Right lung (tissue), 10 donors: ENCODE measurements around the gene ALKBH3. TPM values are rescaled to one million over a fixed set of nuclear protein-coding genes. Genes with fewer than 3 reads are reported as not detected.

ENCODE experiments used
- DNase-seq, 2 donors: peaks; one replicate each; pipeline ENCODE4 v3.0.0-alpha.2; 2013
- long read RNA-seq, 8 donors: transcript quantifications; one replicate each; lab custom pipeline, GENCODE V29; 2026
- polyA plus RNA-seq, 5 donors: library from polyadenylated mRNA; unstranded; fragments of 120-200 nt; gene quantifications; one replicate each; pipeline versions ENCODE4 v1.2.1 to v1.2.3, GENCODE V29; 2013; ENCODE audit warnings: inconsistent platforms in 1 of 5, low replicate concordance in 1 of 5; ENCODE audit not compliant: insufficient read length in 5 of 5, insufficient read depth in 1 of 5

Gene ALKBH3
- polyA plus RNA-seq: 10 to 100 TPM; 35.2 to 46.6 (median 36.9) TPM
- long read RNA-seq, donor 1, transcript ALKBH3-201 (10 exons, 1,474 nt): major isoform, 5 of 6 reads
- long read RNA-seq, donor 1, partial matches to known transcripts: 0 of 6 reads
- long read RNA-seq, donor 1, other reads (novel, unspliced or antisense): 0 of 6 reads
- long read RNA-seq, donor 2, transcript ALKBH3-201 (10 exons, 1,474 nt): major isoform, 7 of 7 reads
- long read RNA-seq, donor 2, partial matches to known transcripts: 0 of 7 reads
- long read RNA-seq, donor 2, other reads (novel, unspliced or antisense): 0 of 7 reads
- long read RNA-seq, donor 3, partial matches to known transcripts: 6 of 7 reads
- long read RNA-seq, donor 3, other reads (novel, unspliced or antisense): 0 of 7 reads
- long read RNA-seq, donor 4, partial matches to known transcripts: 0 of 1 reads
- long read RNA-seq, donor 4, other reads (novel, unspliced or antisense): 0 of 1 reads
- long read RNA-seq, donor 5, transcript ALKBH3-201 (10 exons, 1,474 nt): major isoform, 7 of 9 reads
- long read RNA-seq, donor 5, partial matches to known transcripts: 0 of 9 reads
- long read RNA-seq, donor 5, other reads (novel, unspliced or antisense): 0 of 9 reads
- long read RNA-seq, donor 6, transcript ALKBH3-201 (10 exons, 1,474 nt): major isoform, 5 of 5 reads
- long read RNA-seq, donor 6, partial matches to known transcripts: 0 of 5 reads
- long read RNA-seq, donor 6, other reads (novel, unspliced or antisense): 0 of 5 reads
- long read RNA-seq, donor 7, partial matches to known transcripts: 0 of 4 reads
- long read RNA-seq, donor 7, other reads (novel, unspliced or antisense): 0 of 4 reads
- long read RNA-seq, donor 8: 0 reads

GRCh38 chr11:43880640-43881159 is at the start of gene ALKBH3:
ALKBH3 (plus strand) TSS chr11:43880831; CDS start chr11:43882653, 1,822 bp downstream.
- DNase-seq: peak; percentile 83 to 86

- DNase-seq: no peak
Observed at GRCh38 chr11:43830928-43831440, 49.6 kb upstream of the ALKBH3 start.

DNA sequence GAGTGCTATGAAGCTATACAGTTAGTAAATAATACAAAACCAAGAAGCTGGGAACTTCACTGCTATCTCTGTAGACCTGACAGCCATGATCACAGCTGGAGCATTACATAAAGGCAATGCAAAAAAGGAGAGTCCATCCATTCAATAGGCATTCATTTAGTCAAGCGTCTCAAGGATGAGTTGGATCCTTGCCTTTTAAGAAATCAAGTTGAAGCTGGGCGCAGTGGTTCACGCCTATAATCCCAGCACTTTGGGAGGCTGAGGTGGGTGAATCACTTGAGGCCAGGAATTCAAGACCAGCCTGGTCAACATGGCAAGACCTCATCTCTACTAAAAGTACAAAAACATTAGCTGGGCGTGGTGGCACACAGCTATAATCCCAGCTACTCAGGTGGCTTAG is 48.1 kb upstream of the ALKBH3 start:
- DNase-seq: no peak

DNA sequence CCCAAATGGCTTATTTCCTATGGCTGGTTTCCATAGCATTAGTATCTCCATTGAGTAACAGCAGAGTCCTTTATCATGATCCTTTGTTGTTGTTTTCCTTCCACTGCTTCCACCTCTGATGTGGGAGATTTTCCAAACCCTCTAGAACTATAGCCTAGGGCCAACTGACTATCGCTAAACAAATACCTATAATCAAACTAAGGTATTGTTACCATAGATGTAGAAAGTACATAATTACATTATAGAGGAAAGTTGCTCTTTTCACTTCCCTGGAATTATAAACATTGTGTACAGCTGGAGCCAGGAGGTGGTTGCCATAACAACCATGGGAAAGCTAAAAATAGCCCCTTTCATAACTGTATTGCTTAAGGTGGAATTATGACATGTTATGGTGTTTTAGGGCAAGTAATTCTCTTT is 47.0 kb upstream of the ALKBH3 start:
- DNase-seq: peak; percentile 68 to 71

DNA sequence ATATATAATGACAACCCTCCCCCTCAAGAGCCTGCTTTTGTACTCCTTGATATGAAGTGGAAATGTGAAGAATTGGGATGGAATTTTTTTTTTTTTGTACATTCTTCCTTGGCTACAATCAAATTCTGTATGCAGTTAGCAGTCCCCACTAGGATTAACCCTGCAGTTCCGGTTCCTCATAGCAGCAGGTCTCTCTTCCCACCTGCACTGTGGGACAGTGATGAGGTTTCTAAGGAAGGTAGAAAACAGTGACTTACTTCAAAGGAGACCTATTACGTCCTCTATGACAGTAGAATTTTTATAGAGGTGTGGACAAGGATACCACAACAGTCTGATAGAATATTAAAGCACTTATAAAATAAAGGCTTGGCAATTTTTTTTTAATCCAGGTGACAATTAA is 46.3 kb upstream of the ALKBH3 start:
- no peak for DNase-seq

GRCh38 chr11:43835104-43835503 is 45.5 kb upstream of the ALKBH3 start:
- no peak for DNase-seq

- DNase-seq: no peak
Observed at GRCh38 chr11:43837879-43838278, 42.8 kb upstream of the ALKBH3 start.

DNA sequence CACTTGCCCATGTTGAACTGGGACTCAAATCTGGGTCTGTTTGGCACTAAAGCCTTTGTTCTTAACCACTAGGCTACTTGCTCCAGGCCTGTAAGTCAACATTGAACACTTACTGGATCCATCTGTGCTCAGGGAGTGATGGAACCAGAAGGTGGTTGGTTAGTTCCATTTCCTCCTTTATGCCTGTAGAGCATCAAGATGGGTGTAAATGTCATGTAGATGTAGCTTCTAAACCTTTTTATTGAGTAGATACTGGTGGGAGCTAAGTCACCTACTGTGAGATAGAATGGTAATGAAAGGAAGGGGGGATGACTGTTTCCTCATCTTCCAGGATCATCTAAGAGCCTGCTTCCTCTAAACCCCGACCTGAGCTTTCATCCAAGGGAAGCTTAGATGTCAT is 38.6 kb upstream of the ALKBH3 start:
- no peak for DNase-seq

- no peak for DNase-seq
Observed at GRCh38 chr11:43845816-43846215, 34.8 kb upstream of the ALKBH3 start.

DNA sequence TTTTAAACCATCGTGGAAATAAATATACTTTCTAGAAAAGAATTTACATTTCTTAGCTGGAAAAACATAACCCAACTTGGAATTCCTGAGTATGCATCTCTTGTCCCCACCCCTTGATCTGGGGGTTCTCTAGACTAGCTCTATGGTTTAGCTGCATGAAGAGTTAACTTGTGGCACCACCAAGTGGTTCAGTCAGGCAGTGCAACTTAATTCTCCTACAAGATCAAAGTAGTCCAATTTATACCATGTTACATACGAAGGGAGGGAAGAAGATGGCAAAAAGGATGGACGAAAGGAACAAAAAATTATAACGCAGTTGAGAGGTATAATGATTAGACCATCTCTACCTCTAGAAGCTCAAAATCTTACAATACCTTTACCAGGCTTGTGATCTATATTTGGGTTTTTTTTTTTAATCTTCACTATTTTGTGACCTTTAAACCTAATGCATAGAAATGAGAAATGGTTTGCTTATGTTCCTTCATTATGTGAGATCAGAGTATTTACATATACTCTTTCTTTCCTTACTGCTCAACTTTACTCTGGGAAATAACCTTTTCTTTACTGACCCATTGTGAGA is 28.5 kb upstream of the ALKBH3 start:
- DNase-seq: peak; percentile 33 to 73

DNA sequence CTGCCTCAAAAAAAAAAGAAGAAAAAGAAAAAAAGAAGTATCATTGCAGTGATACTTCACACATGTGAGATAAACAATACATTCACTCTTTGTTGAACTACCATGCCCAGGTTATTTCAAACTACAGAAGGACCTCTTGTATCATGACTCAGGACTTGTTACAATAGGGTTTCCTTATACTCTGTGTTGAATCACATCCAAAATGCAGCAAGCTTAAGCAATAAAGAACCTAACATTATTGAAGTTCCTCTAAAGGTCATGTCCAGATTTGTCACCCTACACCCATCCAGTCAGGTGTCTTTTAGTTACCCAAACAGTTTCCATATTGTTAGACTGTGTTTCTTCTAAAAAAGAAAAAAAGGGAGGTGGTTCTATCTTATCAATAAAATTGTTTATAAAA is 26.9 kb upstream of the ALKBH3 start:
- no peak for DNase-seq

DNA sequence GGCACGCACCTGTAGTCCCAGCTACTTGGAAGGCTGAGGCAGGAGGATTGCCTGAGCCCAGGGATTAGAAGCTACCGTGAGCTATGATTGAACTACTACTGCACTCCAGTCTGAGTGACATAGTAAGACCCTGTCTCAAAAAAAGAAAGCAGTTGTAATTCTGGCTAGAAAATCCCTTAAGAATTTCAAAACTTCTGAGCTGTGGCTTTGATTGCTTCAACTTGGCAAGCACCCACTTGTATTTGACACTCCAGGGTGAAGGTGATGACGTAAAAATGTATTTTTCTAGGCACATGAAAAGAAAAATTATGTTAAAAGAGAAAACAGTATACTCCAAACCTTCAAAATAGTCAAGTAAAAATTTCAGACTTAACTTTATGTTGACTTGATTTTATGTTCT is 23.6 kb upstream of the ALKBH3 start:
- no peak for DNase-seq

GRCh38 chr11:43861141-43861540 is 19.5 kb upstream of the ALKBH3 start:
- no peak for DNase-seq

GRCh38 chr11:43866520-43866919 is 14.1 kb upstream of the ALKBH3 start:
- DNase-seq: no peak

- no peak for DNase-seq
Observed at GRCh38 chr11:43866969-43867368, 13.7 kb upstream of the ALKBH3 start.

DNA sequence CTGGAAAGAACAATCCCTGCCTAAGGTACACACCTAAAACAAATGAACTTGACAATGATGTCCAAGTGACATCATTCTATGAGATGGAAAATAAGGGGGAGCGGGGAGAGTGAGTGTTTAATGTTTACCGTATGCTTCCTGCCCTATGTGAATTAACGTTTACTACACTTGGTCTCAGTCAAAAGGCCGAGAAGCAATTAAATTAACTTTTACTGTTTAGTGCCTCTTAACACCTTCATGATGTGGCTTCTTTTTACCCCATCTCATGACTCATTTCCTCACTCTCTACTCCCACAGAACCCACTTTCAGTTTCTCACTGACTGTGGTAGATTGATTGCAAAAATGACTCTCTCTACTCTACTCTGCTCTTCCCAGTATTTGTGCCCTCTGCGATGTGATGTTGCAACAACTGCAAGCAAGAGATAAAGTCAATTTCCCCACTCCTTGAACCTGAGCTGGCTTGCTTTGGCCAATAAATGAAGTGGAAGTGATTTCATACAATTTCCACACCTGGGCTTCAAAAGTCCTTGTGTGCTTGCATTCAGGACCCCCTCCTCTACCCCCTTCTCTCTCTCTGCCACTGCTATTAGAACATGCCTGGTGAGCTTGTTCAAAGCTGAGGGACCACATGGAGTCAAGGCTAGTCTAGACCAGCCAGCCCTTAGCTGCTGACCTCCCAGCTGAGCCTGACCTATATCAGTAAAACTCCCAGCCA is 11.6 kb upstream of the ALKBH3 start:
- DNase-seq: no peak

DNA sequence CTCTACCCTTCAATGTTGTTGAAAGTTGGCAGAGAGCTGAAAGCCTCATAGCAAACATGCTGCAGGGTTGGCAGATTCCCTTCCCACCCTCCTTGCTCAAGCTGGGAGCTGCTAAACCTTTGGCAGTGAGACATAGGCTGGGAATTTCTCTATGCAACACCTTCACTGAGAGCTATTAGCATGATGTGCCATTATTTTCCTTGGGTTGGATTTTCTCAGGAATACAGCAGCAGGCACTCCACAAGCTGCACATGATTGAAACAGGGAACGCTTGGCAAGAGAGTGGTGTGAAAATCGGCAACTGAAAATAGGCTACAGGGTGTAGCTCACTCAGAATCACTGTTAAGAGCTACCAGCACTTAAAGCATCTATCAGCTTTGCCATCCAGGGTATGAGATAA is 9.6 kb upstream of the ALKBH3 start:
- no peak for DNase-seq

GRCh38 chr11:43872995-43873394 is 7.6 kb upstream of the ALKBH3 start:
- DNase-seq: no peak

- DNase-seq: no peak
Observed at GRCh38 chr11:43874078-43874477, 6.6 kb upstream of the ALKBH3 start.

GRCh38 chr11:43874738-43875137 is 5.9 kb upstream of the ALKBH3 start:
- no peak for DNase-seq
